GM18907 (cell line): ENCODE data around the gene OR51B5.
"Not testable (repeated sequence)": the region's sequence is repeated elsewhere in the genome, so short reads cannot be mapped to it uniquely, and the experiment has no call there.

Experiments
- ATAC-seq: cut with Tn5 transposase; IDR thresholded peaks from one replicate; pipeline ENCODE4 v1.9.1; 2021; ENCODE audit warnings: mild to moderate bottlenecking, moderate library complexity; ENCODE audit not compliant: unreplicated experiment

The OR51B5 gene

GRCh38 chr11:5336331-5336730, 7.0 kb downstream of the OR51B5 start:
- no peak for ATAC-seq

DNA sequence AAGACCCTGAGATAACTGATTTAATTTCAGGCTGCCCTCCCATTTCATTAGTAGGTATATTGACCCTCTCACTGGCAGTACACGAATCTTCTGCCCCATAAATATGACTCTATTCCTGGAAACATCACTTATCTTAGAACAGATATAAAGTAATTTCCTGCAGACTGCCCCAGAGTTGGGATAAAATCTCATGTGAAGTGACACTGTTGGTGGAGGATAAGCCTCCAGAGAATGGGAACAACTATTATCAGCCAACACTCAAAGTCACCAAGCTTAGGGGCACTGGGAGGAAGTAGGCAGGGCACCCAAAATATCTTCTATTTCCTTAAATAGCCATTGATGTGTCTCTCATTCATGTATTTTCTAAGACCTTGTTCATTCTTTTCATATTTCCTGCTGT, 8.2 kb downstream of the OR51B5 start:
- ATAC-seq: no peak

DNA sequence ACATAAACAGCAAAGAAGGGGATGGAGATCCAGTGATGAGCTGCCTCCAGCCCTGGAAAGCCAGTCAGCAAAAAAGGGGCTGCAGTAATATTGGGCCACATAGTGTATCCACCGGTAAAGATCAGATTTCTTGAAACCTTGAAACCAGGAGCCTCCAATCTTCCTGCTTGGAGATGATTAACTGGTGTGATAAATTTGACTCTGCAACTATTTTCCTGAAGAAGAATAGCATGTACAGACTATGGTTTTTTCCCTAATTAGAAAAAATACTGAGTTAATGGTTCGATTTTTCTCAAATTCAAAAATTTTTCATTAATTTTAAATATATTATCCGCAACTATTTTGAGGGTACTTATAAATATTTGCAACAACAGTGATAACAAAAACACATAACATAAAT, 19.1 kb downstream of the OR51B5 start, which contains the start of gene OR51B2:
Gene OR51B2 (minus strand): TSS at position 101 of the 400 bp plus-strand sequence. CDS start 0 bp downstream, at position 101.
- no peak for ATAC-seq

DNA sequence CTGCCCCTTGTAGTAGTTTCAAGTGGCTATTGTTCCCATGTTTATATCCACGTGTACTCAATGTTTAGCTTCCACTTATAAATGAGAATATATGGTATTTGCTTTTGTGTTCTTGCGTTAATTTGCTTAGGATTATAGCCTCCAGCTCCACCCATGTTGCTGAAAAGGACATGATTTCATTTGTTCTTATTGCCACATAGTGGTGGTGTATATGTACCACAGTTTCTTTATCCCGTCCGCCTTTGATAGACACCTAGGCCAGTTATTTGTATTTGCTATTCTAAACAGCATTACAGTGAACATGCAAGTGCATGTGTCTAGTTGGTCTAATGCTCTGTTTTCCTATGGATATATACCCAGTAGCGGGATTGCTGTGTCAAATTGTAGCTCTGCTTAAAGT, 26.0 kb downstream of the OR51B5 start:
- ATAC-seq: no peak

- not testable (repeated sequence) for ATAC-seq
Measured at GRCh38 chr11:5313326-5314023, 29.8 kb downstream of the OR51B5 start.

DNA sequence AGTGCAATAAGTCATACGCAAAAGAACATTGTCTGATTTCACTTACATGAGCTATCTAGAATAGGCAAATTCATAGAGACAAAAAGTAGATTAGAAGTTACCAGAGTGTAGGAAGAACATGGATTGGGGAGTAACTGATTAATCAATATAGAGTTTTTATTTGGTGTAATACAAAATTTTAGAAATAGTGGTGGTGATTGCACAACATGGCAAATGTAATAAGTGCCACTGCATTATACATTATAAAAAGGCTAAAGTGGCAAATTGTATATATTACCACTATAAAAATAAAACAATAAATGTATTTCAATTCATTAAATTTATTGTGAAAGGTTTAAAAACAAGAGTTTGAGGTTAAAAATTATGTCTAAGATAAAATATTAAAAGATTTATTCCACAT, 32.9 kb downstream of the OR51B5 start:
- ATAC-seq: no peak

GRCh38 chr11:5307256-5308019, 35.9 kb downstream of the OR51B5 start:
- no peak for ATAC-seq

DNA sequence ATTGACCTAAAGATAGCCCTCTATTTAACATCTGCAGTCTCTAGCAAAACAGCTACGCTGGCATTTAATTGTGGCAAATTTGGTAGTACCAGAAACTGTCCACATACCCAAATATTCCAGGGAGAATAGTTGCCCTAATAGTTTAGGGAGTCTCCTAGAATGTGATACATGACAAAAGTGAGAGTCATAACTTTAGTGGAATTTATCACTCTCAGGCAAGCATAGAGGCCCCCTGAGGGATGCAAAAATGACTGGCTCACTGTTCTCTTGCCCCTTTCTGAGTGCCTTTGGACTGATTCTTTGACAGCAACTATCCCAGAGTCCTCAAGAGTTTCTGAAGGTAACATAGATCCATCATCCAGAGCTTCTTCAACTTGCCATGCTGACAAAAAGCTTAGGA, 39.3 kb downstream of the OR51B5 start:
- no peak for ATAC-seq

DNA sequence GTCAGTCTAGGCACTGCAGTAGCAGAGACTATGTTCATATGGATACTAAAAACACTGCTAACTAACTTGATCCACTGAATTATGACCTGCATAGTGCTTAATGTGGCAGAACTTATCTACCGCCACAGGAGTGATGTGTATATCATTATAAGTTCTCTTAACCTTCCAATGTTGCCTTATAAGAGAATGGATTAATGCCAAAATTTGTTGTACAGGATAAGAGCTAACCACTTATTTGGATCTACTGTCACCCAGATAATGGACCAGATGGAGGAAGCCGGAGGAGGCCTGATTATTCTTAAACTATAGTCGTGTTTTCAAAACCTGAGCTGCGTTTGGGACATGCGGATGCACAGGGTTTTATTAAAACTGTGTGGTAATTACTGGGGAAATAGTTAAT, 39.7 kb downstream of the OR51B5 start:
- ATAC-seq: no peak

GRCh38 chr11:5301846-5302245, 41.5 kb downstream of the OR51B5 start, which contains the start of gene OR51B4:
Gene OR51B4, minus strand, starts transcription at chr11:5301946. Its CDS starts 0 bp downstream, at chr11:5301946.
- ATAC-seq: no peak

- ATAC-seq: no peak
Measured at GRCh38 chr11:5300251-5300650, 43.1 kb downstream of the OR51B5 start.

DNA sequence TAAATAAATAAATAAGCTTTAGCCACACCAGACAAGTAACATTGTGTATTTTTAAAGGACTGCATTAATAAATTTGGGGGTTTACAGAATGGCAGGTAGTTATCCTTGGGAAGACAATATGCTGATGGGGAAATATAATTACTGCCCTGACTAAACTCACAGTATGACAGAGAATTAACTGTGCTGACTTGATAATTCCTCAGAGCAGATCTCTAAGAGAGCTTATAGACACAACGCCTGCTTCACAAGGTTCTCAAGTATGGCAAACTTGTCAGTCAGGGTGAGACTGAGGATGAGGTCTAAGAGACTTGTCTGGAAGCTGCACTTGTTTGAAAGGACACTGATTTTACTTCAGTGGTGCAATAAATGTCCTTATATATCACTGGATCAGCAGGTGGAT, 44.9 kb downstream of the OR51B5 start:
- no peak for ATAC-seq

GRCh38 chr11:5297721-5298323, 45.5 kb downstream of the OR51B5 start:
- no peak for ATAC-seq

DNA sequence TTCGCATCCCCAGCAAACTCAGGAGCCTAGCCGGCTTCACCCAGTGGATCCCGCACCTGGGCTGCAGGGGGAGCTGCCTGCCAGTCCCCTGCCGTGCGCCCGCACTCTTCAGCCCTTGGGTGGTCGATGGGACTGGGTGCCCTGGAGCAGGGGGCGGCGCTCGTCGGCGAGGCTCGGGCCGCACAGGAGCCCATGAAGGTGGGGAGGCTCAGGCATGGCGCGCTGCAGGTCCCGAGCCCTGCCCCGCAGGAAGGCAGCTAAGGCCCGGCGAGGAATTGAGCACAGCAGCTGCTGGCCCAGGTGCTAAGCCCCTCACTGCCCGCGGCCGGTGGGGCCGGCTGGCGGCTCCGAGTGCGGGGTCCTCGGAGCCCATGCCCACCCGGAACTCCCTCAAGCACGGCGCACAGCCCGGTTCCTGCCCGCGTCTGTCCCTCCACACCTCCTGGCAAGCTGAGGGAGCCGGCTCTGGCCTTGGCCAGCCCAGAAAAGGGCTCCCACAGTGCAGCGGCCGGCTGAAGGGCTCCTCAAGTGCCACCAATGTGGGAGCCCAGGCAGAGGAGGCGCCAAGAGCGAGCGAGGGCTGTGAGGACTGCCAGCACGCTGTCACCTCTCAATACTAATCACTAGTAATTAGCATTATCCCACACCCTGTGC, 48.9 kb downstream of the OR51B5 start:
- ATAC-seq: not testable (repeated sequence)

- no peak for ATAC-seq
Measured at GRCh38 chr11:5293028-5293427, 50.3 kb downstream of the OR51B5 start.
